HL-60 (cell line): ENCODE measurements around the gene NEDD8.
"Not testable (repeated sequence)": the region's sequence is repeated elsewhere in the genome, so short reads cannot be mapped to it uniquely, and the experiment has no call there.

Source experiments
- DNase-seq, 2 experiments: peaks; one replicate each; pipeline ENCODE4 v3.0.0-alpha.2; 2010 to 2020; ENCODE audit warnings: low read depth in 1 of 2, low spot score in 1 of 2
- H3K27ac ChIP-seq: fragments of 250-450 bp; sonication (Bioruptor Pico); replicated peaks from 2 replicates; pipeline ENCODE4 v1.5.1; 2020; ENCODE audit warnings: mild to moderate bottlenecking, moderate library complexity
- H3K27me3 ChIP-seq: fragments of 250-450 bp; sonication (Bioruptor Pico); 2 replicates; pipeline ENCODE4 v1.5.1; 2021; ENCODE audit warnings: mild to moderate bottlenecking, moderate library complexity; ENCODE audit not compliant: insufficient read depth, poor library complexity, severe bottlenecking
- H3K4me3 ChIP-seq: replicated peaks from 2 replicates; pipeline ENCODE4 v1.5.1; 2011; ENCODE audit warnings: mild to moderate bottlenecking, control low read depth, low read length; ENCODE audit not compliant: insufficient read depth
- CTCF ChIP-seq: IDR thresholded peaks from one replicate; pipeline ENCODE4 v1.5.1; 2011; ENCODE audit warnings: low read length, control low read depth, inconsistent platforms; ENCODE audit not compliant: insufficient read depth
- GABPA ChIP-seq: IDR thresholded peaks from 2 replicates; pipeline ENCODE4 v1.6.1; 2012; ENCODE audit warnings: low read depth
- POLR2AphosphoS5 ChIP-seq: IDR thresholded peaks from 2 replicates; pipeline ENCODE4 v1.6.1; 2012; ENCODE audit warnings: low read depth
- REST ChIP-seq: IDR thresholded peaks from 2 replicates; pipeline ENCODE4 v1.6.1; 2012; ENCODE audit warnings: low read depth; ENCODE audit not compliant: insufficient replicate concordance
- SPI1 ChIP-seq: IDR thresholded peaks from 2 replicates; pipeline ENCODE4 v1.6.1; 2012; ENCODE audit warnings: low read depth, mild to moderate bottlenecking, borderline replicate concordance

Gene NEDD8

GRCh38 chr14:24228902-24229301 lies 3.3 kb downstream of the NEDD8 start:
- Histone ChIP-seq H3K27me3 (no peaks in the 10 kb centered on the region), H3K4me3 (no peak overlapping the region)
- TF ChIP-seq GABPA (no peak), CTCF (no peak)

DNA sequence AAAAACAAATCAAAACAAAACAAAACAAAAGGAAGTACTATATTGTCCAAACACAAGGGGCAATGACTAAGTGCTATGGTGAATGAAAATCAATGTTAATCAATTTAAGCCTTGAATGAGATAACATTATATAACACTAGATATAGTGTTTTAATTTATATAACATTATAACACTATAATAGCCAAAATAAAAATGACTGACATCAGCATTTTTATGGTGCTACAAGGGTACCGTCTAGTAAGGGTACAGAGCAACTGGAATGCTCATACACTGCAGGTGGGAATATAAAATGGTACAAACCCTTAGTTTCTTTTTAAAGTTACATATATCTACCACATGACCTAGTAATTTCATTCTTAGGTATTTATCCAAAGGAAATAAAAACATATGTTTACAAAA lies 5.7 kb downstream of the NEDD8 start:
- TF ChIP-seq REST (no peak), SPI1 (no peak), GABPA (no peak), CTCF (no peak)
- no peak for DNase-seq
- Histone ChIP-seq H3K4me3 (no peak overlapping the region), H3K27me3 (no peaks in the 10 kb centered on the region), H3K27ac (no peak overlapping the region)

More at GRCh38 chr14:24228902-24229301, 3.3 kb downstream of the NEDD8 start:
- no peak overlapping the region for H3K27ac ChIP-seq
- no peak for DNase-seq

DNA sequence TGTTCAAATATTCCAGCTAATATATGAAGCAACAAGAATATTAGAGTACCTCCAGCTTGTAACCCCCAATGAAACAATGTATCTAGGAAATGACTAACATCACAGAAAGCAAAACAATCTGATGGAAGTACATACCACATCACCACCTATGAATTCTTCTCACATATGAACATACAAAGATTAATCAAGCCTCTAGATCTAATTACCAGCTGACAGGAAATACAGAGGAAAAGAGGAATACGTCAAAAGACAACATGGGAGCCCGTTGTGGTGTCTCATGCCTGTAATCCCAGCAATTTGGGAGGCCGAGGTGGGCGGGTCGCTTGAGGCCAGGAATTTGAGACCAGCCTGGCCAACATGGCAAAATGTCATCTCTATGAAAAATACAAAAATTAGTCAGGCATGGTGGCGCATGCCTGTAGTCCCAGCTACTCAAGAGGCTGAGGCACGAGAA lies 7.5 kb downstream of the NEDD8 start:
- Histone ChIP-seq H3K4me3 (no peak overlapping the region), H3K27me3 (no peaks in the 10 kb centered on the region), H3K27ac (no peak overlapping the region)
- TF ChIP-seq GABPA, result no peak
- TF ChIP-seq SPI1, result no peak
- TF ChIP-seq CTCF, result no peak
- TF ChIP-seq POLR2AphosphoS5, result no peak
- no peak for TF ChIP-seq REST
- DNase-seq, result no peak

DNA sequence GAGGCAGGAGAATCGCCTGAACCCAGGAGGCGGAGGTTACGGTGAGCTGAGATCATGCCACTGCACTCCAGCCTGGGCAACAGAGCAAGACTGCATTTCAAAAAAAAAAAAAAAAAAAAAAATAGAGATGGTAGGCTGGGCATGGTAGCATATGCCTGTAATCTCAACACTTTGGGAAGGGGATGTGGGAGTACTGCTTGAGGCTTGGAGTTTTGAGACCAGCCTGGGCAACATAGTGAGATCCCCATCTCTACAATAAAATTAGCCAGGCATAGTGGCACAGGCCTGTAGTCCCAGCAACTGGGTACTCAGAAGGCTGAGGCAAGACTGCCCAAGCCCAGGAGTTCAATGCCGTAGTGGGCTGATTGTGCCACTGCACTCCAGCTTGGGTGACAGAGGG lies 9.2 kb downstream of the NEDD8 start:
- not testable (repeated sequence) for H3K27me3 ChIP-seq, H3K4me3 ChIP-seq, DNase-seq, H3K27ac ChIP-seq
